Measurements from ENCODE around the gene DOCK4.

Gene DOCK4

DNA sequence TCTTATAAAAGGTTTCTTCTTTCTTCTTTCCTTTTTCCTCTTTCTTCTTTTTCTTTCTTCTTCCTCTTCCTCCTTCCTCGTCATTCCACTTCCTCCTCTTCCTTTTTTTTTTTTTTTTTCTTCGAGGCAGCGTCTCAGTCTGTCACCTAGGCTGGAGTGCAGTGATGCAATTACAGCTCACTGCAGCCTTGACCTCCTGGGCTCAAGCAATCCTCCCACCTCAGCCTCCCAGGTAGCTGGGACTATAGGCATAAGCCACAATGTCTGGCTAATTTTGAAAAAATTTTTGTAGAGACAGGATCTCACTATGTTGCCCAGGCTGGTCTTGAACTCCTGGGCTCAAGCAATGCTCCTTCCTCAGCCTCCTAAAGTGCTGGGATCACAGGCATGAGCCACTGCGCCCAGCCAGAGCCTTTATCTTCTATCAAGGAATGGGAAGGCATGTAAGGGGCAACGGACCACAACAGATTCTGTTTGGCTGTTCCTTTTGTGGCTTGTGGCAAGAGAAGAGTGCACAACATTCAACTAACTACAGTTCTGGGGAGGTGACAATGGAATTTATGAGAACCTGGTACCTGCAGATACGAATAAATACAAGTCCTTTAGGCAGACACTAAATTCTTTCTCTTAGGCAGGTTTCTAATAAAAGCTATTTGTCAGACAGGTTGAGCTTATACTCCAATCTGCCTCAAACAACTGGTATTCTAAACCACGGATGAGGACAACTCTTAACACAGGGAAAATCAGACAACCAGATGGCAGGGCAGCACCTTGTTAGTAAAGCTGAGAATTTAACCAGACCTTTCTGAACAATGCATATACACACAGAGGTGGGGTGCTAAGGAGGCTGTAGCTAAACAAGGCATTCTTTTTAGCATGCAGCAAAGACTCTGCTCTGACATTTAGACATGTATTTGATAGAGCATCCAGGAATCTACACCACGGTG is 100.3 kb downstream of the DOCK4 start:
- DNase-seq (ENCODE audit: low read depth), result no peak

DNA sequence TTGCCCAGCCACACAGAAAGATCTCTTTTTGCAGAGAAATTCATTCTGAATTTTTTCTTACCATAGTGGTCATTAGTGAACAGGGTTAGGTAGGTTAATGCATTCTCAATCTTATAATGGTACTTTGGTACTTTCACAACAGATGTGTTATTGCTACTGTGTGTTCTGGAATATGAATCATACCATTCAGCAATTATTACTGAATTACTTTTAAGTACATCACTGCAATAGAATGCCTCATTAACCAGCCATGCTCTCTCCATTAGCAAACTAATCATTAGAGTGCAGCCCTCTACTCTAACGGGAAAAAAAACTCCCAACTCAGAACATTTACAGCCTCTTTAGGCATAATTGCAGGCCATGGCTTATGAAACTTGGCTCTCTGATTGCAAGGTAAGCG is 102.1 kb downstream of the DOCK4 start:
- no peak for DNase-seq (ENCODE audit: low read depth)

DNA sequence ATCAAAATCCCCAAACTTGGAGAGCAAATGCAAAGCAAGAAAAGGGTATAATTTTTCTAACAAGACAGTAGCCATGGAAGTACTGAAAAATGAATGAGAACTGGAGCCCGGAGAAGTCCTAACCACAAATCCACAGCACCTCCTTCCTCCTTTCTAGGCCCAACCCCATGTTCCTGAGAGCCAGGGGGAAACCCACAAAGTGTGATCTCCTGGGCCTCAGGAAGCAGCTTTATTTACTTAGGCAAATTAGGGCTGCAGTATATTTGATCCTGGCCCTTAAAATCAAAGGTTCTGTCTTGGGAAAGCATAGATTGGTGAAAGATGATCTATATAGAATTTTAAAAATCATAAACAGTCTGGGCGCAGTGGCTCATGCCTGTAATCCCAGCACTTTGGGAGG is 103.0 kb downstream of the DOCK4 start:
- DNase-seq (ENCODE audit: low read depth), result no peak

DNA sequence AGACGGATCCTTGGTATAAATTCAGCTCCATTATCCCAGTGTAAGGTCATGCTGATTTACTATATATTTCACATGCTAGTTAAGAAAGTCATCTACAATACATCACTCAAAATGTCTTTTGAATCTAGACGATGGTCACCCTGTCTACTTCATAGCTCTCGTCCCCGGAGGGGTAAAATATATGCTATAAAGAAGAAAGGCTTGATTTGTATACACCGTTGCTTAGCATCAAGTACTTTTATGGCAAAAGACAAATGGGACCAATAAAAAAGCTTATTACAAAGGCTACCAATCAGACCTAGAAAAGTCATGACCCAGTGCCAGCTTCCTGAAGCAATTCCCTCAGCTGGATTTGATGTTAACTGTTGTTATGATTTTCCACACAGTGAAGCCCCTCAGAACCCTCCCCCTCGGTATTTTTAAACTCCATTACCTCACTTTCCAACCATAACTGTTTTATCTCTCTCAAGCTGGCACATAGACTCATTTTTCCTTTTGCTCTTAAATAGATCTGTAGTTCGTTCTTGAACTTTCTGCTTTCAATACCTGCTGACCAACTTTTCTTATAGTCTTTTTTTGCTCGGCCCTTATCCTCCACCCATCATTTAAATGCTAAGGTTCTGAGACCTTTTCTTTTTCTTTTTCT is 104.9 kb downstream of the DOCK4 start:
- no peak for DNase-seq (ENCODE audit: low read depth)

DNA sequence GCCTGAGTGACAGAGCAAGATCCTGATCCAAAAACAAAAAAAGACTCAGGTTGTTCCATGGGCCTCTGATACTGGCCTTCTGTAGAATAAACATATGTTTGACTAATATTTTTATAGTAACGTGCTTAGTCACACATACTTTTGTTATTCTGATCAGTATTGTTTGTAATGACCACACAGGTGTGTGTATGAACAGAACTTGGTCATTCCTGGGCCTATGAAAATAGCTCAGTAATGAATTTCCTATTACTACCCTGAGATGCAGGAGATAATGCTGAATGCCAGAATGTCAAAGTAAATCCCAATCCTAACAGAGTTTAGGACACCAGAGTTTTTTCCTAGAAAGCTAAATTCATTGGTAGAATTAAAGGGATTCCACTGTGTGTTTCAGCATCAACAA is 108.7 kb downstream of the DOCK4 start:
- no peak for DNase-seq (ENCODE audit: low read depth)

DNA sequence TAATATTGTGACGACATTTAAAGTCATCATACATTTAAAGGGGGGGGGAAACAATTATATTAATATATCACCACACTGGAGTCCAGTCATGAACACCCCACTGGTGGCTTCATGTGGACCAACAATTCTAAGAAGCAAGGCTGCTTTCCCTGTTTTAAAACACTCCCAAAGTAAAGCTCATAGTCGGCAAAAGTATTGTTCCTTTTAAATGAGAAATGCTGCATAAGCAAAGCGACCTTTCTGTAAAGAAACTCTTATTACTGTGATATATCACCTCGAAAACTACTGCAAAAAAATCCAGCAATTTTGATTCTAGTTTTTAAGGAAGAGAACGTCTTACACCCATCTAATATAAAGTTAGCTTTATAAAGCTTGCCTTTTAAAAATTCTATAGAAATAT is 112.8 kb downstream of the DOCK4 start:
- DNase-seq (ENCODE audit: low read depth), result no peak

DNA sequence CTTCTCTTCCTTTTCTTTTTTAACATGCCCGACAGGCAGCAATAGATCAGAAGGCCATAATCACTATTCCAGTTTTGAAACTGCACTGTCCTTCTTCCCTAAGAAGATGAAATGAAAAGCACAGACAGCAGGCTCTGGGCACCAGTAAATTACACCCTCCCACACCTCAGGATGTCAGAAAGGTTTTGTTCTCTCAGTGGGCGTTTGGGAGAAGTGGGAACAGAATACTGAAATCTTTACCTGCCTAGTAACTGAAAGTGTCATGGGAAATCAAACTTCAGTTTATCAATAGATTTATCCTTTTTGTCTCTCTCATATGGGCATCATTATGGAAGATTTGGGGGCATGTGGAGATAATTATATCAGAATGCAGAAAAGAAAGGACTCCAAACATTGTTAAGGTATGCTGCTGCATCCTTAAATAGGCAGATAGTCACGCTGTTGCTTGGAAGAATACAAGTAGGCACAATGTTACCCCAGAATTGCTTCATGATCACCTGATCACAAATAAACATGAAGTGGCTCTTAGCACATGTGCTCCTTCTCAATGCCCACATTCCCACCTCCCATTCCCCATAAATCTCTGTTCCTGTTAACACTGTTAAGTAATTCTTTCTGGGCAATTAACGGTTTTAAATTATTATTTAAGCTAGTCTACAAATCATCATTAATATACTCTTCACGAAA is 113.3 kb downstream of the DOCK4 start:
- no peak for DNase-seq (ENCODE audit: low read depth)

DNA sequence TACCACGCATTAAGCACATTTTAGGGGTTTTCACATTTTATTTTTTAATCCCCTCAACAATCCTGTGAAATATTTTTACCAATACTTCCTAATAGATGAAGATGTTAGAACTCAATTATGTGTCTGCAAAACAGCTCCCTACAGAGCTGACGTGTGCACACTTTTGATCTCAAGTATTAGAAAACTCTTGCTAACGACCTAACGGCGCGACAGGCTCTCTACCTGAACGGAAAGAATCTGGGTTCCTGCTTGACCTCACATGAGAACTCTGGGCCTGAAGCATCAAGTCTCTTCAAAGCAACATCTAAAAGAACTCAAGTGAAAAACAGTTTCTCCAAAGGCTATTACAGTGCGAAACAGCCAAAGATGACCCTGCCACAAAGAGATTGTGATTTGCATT is 113.9 kb downstream of the DOCK4 start:
- no peak for DNase-seq (ENCODE audit: low read depth)

DNA sequence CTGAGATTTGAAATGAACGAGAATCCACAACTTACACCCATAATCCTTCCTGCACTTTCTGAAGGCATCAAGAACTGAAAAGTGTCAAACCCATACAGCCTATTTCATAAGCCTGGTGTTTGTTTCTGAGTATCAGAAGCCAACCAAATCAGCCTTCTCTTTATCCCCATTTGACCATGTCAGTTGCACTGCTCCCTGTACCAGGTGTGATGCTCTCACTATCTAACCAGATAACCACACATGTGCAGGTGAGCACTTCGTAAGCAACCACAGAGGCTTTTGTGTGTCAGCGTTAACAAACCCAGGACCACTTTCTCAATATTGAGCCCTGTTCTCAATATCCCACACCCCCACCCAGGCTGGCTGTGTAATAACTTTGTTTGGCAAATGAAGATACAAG is 114.4 kb downstream of the DOCK4 start:
- no peak for DNase-seq (ENCODE audit: low read depth)

DNA sequence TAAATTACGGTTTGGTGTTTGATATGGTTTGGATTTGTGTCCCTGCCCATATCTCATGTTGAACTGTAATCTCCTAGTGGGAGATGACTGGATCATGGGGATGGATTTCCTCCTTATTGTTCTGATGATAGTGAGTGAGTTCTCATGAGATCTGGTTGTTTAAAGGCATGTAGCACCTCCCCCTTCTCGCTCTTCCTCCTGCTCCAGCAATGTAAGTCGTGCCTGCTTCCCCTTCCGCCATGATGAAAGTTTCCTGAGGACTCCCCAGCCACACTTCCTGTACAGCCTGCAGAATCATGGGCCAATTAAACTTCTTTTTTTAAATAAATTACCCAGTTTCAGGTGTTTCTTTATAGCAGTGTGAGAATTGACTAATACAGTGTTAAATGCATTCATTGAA is 116.6 kb downstream of the DOCK4 start:
- DNase-seq (ENCODE audit: low read depth), result no peak

DNA sequence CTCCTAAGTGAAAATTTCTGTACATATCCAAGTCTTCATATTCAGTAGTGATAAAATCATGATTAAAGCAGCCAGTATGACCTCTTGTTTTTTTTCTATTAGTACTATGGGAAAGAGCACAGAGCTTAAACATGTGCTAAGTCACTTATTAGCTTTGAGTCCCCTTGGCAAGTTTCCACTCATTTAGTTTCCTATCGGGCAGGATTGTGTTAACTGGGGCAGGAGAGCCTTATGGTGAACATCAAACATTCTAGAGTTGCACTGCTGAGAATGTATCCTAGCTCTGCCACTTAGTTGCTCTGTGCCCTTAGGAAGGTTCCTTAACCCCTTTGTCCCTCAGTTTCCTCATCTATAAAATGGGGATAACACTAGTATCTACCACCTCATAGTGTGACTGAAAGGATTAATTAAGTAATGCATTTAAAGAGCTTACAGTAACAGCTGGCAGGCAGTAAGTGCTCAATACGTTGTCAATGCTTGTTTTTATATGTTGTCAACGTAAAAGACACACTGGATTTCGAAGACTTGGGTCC is 117.6 kb downstream of the DOCK4 start:
- no peak for DNase-seq (ENCODE audit: low read depth)

DNA sequence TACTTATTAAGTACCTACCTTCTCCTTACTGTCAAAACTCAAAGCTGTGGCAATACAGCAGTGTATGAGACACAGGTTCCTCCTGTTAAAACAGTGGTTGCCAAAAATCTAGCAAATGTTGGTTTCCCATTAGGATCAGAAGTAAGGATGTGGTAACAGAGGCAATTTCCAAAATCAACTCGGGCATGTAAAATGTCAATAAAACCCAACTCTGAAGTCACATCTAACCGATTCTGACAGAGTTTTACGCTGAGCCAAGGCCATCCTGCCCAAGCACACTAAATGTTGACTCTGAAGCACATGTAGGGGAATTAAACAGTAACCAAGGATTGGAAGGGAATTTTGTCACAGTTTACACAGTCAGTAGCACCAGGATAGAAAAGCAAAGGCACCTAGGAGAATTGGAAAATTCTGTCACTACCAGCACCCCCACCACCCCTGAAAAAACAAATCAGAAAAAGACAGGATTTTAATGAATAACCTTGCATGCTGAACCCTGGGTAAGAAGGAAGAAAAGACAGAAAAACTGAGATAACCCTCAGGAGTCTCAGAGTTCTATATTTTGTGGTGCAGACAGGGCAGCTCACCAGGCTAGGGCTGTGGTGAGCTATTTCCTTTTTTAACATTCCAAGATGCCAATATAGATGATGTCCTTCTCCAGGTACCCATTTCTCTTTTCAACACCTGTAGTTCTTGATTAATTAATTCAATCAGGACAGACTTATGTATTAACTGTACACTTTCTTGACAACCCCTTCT is 119.5 kb downstream of the DOCK4 start:
- DNase-seq (ENCODE audit: low read depth), result no peak

DNA sequence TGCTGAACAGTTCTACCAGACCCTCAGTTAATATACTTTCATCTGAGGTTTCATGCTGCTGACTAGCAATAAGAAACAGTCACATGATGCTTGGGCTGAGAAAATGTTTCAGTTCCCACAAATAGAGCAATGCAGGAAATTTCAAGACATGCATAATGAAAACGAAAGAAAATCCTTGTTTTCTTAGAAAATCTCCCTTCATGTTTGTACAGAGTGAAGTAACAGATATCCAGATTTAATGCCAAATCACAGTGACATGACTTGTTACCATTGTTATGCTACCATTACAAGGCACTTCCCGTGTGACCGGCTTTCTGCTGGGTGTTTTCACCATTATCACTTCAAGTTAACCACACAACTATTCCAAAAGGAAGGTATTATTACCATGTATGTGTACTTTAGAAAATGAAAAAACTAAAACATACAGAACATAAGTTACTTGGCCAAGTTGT is 121.7 kb downstream of the DOCK4 start:
- DNase-seq (ENCODE audit: low read depth), result no peak

DNA sequence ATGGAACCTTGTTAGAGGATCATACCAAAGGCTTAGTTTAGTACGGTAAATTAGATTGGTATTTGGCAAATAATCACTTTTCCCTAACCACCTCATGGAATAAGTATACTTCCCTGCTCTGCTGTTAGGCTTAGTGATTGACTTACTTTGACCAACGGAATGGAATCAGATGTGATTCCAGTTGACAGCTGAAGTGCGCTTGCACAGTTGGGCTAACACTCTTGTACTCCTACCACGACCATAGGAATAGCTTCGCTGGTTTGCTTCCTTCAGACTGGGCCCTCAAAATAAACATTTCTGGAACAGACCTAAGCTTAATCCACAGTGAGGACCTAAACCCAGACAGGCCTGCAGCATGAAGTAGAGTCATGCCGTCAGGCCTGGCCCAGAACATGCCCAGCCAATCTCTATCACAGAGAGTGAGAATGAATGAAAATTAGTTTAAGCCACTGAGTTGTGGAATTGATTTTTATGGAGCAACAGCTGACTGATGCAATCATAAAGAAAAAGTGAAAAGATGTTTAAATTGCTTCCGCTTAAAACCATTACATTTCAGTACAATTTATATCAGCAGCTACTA is 122.3 kb downstream of the DOCK4 start:
- no peak for DNase-seq (ENCODE audit: low read depth)

DNA sequence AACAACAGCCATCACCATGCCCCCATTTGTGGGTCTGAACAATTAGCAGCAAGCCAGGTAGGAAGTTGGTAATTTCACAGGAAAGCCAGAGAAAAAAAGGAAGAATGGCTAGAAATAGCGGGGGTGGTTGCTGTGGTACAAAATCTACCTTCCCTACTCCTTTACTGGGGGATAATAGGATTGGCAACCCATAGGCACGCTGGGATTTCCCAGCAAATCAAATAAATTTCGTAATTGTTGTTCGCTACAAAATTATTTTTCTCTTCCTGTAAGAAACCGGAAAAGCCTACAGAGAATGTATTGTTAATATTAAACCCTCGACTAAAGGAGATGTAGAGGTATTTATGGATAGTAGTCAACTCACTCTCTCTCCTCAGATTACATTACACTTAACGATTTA is 123.9 kb downstream of the DOCK4 start:
- DNase-seq (ENCODE audit: low read depth), result no peak

DNA sequence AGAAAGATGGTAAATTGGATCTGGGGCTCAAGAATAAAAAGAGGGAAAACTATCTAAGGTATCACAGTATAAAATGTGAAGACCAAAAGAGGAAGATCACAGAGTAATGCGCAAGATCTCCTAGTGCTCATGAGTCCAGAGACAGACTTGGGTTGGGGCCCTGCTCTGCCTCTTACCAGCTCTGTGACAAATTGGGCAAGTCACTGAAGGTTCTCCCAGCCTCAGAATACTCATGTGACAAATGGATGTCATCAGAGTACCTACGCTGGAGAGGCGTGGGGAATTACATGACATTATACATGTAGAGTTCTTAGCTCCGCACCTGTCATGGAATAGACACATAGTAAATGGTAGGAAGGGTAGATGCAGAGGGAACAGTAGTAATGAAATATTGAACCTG is 124.4 kb downstream of the DOCK4 start:
- no peak for DNase-seq (ENCODE audit: low read depth)

DNA sequence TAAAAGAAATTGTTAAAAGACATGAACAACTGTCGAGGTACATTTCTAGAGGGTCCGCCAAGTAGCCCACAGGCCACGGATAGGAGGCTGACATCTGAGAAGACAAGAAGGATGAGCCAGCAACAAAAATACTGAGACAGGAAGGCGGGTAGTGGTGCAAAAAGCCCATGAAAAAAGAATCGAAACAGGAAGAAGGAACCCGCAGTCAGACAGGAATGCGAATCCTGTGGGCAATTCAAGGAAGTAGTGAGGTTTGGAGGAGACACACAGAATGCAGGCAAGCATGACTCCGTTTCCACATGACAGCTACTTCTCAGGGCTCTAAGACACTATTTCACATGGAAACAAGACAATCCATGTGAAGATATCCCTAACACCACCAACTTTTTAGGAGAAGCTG is 125.2 kb downstream of the DOCK4 start:
- DNase-seq (ENCODE audit: low read depth), result no peak

DNA sequence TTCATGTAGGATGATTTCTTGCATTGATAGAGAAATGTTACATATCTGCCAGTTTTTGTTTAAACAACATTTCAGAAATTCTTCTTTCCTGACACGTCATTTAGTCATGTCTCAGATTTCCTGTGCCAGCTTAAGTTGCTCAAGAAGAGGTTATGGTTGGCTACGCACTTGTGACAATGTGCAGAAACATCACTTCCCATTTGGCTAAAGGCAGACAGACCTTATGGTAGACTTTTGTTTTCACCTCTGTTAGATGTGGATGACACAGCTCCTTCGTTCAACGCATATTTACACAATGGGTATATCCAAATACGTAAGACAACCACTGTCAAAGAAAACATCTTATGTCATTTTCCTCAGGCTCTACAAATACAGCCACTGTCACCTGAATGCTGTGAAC is 125.8 kb downstream of the DOCK4 start:
- DNase-seq (ENCODE audit: low read depth), result no peak

DNA sequence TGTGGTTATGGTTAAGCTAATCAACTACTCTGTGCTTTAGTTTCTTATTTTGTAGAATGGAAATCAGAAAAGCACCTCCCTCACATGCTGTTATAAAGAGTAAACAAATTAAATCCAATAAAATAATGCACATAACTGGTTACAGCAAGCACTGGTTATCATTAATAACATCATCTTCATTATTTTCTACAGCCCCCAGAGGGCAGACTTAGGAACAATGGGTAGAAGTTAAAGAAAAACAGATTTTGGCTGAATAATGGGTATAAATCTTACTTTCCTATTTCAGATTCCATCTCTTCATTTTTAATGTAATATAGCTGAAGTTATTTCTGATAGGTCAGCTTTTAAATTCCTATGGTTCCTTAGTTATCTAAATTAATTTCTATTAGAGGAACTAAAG is 126.5 kb downstream of the DOCK4 start:
- DNase-seq (ENCODE audit: low read depth), result no peak

DNA sequence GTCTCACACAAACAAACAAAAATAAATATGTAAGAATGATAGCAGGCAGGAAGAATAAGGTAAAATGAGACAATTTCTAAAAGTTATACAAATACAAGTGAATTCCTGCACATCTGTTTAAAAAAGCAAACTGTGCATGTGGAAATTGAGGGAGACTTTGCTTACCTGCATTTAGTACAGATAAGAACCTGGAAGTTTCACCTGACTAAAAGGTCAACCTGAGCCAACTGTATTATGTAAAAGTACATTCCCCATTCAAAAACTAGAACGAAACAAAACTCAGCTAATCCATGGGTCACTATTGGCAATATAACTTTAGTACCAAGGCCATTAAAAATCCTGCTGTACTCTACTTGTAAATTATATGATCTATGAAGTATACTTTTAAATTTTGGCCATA is 127.1 kb downstream of the DOCK4 start:
- DNase-seq (ENCODE audit: low read depth), result no peak

DNA sequence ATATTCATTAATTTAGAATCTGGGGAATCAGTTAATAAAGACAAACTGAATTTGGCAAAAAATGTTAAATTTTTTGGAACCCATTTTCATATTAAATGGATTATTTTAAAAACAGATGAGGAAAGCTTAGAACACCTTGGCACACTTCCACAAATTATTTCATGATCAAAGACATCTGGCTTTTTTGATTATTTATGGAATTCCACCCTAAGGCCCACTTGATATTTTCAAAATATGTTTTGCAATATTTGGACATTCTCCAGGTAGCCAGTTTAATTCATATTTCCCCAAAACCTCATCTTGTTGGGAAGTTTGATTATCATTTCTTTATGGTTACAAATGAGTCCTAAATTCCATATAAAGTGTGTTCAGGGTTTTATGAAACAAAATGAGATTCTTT is 129.9 kb downstream of the DOCK4 start:
- DNase-seq (ENCODE audit: low read depth), result no peak

DNA sequence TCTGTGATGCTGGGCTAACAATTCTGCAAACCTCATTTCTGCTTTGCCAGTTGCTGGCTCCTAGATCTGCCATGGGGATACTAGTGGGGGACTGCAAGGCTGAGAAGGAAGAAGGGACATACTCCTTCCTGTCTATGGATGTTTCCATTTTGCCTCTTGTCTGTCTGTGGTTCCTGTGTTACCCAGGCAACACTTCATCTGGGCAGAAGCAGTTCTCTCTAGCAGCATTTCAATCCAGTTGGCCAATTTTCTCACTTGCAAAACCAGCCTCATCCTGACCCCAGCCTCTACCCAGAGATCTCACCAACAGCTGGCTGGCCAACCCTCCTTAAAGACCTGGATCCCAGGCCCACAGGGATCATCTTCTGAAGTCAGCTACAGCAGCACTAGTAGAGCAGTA is 131.7 kb downstream of the DOCK4 start:
- DNase-seq (ENCODE audit: low read depth), result no peak
